ENCODE results near the gene KIF26A.

Gene KIF26A

GRCh38 chr14:104098272-104099095 is 39.9 kb upstream of the KIF26A start:
- TF ChIP-seq CTCF (IDR thresholded peaks at IDR 0.05) = no peak
- H3K4me3 ChIP-seq = no peak overlapping the region
- DNase-seq (ENCODE audit: low spot score) = no peak
- no peak overlapping the region for H3K27ac ChIP-seq

GRCh38 chr14:104099096-104100041 is 39.0 kb upstream of the KIF26A start:
- Histone ChIP-seq H3K27ac (no peak overlapping the region), H3K4me3 (no peak overlapping the region)
- TF ChIP-seq CTCF (IDR thresholded peaks at IDR 0.05) = no peak
- DNase-seq (ENCODE audit: low spot score) = no peak

GRCh38 chr14:104100171-104101085 is 38.0 kb upstream of the KIF26A start:
- TF ChIP-seq CTCF (IDR thresholded peaks at IDR 0.05) = no peak
- DNase-seq (ENCODE audit: low spot score) = no peak
- Histone ChIP-seq H3K4me3 (no peak overlapping the region), H3K27ac (no peak overlapping the region)

- Histone ChIP-seq H3K4me3 (no peak overlapping the region), H3K27ac (no peak overlapping the region)
- TF ChIP-seq CTCF (IDR thresholded peaks at IDR 0.05) = no peak
- no peak for DNase-seq (ENCODE audit: low spot score)
These were observed 37.2 kb upstream of the KIF26A start for GRCh38 chr14:104101086-104101621.

GRCh38 chr14:104101651-104102281 is 36.6 kb upstream of the KIF26A start:
- Histone ChIP-seq H3K4me3 (no peak overlapping the region), H3K27ac (no peak overlapping the region)

More at GRCh38 chr14:104101651-104102281, 36.6 kb upstream of the KIF26A start:
- no peak for TF ChIP-seq CTCF (IDR thresholded peaks at IDR 0.05)
- DNase-seq (ENCODE audit: low spot score) = no peak
